Activated CD8-positive, alpha-beta memory T cell treated with anti-CD3 and anti-CD28 coated beads, Interleukin-2, amount 50 U/mL, for 1 hour (primary cell): Measurements from ENCODE around the gene KIRREL3.

Experiments
- DNase-seq: peaks from one replicate; pipeline ENCODE4 v3.0.0-alpha.2; 2020; ENCODE audit errors: extremely low read depth

The KIRREL3 gene

DNA sequence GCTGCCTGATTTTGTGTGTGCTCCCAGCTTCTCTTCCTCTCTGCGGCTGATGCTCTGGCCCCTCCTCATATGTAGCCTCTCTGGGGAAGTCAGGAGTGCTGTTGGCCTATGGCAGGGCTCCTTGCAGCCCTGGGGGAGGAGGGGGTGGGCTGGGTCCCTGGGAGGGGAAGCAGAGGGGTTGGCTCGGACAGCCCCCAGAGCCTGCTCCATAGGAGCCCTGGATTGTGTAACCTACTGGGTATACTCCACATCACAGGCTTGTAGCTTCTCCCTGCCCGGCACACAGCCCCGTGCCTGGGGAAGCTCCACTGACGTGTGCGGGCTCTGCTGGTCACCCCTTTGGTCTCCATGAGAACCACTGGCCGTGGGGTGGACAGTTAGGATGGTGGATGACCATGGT, 531.3 kb downstream of the KIRREL3 start:
- no peak for DNase-seq

DNA sequence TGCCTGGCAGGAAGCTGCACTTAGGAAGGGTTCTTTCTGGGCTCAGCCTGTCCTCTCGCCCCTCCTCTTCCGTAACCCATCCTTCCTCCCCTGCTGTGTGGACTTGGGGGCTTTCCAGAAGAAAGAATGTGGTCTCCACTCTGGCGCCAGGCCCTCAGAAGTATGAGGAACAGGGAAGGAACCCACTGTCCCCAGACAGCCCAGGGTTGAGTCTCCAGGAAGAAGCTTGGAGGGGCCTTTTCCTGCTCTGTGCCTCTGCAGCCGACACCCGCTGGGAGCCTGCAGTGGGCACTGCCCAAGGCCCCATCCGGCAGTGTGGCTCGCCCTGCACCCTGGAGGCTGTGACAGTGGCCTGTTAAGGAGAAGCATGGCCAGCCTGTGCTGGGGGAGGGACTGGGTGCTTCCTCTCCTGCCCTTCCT, 532.5 kb downstream of the KIRREL3 start:
- DNase-seq: no peak

DNA sequence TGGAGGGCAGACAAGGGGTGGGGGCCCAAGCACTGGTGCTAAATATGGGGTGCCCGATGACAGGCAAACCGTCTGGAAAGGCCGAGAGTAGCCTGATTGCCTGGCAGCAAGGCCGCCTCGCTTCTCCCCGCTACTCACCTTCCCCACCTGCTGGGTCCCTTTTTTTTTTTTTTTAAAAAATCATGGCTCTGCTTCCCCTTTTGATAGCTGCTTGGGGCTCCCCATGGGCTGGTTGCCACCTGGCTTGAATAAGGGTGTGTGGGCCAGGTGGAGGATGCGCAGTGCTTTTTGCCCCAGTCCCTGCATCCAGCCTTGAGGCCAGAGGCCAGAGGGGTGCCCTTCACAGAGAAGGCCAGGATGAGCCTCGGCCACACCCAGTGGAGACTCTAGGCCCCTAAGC, 533.1 kb downstream of the KIRREL3 start:
- no peak for DNase-seq

DNA sequence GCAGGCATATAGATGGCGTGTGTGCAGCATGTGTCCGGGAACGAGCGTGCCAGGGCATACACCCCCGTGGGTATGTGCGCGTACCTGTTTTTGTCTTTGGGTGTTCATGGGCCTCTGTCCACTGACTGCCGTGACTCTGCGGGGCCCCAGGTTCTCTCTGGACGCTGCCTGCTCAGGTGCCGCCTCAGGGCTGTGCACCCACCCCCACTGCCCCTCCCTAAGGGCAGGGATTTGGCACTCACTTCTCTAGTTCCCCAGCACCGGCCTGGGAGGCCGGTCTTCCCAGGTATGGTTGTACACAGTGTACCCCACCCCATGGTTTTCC, 533.6 kb downstream of the KIRREL3 start:
- DNase-seq: no peak

DNA sequence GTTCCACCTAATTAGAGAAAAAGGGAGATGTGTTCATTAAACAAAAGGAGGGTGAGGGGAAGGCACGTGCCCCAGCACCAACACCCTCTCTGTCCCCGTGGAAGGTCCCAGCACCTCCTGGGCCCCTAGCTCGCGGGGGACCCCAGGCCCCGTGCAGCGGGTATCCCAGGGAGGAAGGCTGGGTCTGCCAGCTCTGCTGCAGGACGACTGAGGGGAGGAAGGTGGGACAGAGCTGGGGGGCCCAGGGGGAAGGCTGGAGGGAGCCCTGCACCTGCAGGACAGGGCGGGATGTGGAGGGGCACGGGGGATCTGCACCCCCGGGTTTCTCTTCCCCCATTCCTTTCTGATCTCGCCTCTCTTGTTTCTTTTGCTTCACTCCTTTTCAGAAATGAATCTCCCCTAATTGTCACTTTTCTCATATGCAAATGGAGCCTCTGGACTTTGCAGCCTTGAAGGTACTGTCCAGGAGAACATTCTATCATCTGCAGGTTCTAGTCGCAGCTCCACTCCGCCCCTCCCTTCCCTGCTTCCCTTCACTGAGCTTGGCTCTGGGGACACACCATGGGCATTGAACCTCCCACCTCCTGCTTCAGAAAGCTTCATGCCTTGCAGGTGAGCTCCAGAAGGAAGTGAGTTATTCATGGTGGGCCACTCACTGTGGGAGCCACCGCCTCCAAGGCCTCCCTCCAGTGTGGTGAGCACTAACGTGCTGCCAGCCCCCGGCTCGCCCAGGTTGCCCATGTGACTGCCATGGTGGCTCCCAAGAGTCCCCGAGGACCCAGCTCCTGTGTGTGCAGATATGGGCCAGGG, 534.1 kb downstream of the KIRREL3 start:
- no peak for DNase-seq

DNA sequence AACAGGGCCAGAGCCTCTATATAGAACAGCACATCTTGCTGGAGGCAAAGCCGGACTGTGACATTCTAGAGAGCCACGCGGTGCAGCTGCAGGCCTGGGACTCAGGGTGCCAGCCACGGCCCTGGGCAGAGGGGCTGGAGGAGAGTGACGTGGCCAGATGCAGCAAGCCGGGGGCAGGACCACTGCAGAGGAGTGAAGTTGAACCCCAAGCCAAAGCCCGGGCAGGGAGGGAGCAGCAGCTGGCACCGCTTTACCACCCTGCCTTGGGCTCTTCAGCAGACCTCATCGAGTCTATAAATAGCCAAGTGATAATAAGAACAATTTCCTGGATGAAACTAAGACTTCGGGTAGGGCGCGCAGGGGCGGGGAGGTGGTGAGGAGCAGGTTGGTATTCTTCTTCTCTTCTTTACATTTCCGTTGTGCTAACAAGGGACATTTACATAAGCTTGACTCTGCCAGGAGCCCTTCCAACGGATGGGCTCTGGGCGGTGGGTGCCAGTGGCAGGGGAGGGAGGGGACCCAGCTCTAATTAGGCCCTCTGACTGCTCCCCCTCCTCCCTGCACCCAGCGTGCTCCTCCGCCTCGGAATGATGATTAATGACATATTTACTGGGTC, 534.9 kb downstream of the KIRREL3 start:
- DNase-seq: no peak

DNA sequence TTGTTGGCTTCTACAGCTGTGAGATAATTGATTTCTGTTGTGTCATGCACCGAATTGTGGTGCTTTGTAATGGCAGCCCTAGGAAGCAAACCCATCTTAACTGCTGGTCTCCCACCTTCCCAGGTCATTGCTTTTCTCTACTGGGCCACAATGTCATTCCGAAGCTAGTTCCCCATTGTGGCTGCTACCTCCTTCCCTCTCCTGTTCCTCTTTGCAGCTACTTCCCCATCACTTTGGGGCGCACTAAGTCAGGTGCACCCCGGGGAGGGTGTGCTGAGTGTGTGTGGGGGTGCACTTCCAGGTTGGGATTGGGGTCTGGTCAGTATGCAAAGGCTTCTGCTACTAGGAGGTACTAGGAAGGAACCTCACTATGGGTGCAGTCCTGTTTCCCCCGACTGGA, 535.8 kb downstream of the KIRREL3 start:
- no peak for DNase-seq

DNA sequence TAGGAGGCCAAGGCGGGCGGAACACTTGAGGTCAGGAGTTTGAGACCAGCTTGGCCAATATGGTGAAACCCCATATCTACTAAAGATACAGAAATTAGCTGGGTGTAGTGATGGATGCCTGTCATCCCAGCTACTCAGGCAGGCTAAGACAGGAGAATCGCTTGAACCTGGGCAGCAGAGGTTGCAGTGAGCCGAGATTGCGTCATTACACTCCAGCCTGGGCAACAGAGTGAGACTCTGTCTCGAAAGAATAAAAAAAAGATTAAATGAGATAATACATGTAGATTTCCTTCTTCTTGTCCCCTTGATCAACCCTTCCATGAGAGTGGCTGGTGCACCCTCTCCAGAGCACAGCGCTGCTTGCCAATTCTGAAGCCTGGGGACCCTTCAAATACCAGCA, 538.1 kb downstream of the KIRREL3 start:
- DNase-seq: no peak

DNA sequence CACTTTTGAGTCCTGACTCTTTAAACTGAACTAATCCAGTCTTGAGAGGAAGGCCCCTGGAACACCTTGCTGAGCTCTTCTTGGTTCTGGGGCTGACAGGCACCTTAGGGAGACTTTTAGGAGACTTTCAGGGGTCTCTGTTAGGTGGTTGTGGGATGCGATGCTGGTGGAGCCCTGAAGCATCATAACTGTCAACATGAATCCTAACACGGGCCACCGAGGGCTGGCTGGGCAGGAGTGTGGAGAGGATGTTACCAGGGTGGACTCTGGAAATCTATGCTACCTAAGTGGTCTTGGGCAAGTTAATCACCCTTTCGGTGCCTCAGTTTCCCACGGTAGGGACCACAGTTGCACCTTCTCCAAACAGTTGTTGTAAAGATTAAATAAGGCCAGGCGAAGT, 538.6 kb downstream of the KIRREL3 start:
- no peak for DNase-seq

DNA sequence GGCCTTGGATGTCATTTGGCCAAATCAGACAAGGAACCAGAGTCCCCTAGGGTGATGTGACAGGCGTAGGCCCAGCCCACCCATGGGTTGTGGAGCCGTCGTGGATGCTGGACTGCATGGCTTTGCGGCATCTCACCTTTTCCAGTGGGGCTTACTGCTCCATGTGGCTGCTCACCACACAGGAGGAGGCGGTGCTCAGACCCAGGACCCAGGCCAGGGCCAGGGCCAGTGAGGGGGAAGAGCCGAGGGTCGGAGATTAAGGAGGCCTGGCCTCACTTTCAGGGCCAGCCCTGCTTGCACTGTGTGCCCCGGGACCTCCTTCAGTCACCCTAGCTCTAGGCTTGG, 539.5 kb downstream of the KIRREL3 start:
- DNase-seq: no peak

DNA sequence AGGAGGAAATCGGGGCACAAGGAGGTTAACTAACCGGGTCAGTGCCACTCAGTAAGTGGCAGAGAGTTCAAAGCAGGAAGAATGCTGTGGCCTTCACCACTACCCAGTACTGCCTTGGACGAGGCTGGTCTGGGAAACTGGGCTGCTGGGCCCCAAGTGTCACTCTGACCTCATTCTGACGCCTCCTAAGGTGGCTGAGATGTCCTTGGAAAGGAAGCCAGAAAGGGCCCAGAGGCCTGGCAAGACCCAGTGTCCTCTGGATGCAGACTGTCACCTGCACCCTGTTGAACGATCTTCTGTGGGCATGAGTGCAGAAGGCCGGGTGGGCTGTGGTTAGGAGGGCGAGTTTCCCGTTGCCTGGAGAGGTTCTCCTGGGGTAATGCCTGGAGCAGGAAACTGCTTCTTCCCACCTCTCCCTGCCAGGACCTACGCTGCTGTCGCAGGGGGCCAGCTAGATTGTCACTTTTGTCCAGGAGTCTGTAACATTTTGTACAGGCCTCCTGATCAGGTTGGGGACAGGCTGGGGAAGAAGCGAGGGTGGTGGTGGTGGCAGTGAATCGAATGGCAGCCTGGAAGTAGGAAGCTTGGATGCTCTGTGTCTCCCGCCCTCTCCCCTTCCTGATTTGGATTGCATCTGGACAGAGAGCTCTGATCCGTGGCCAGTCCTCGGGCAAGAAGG, 540.0 kb downstream of the KIRREL3 start:
- DNase-seq: no peak

DNA sequence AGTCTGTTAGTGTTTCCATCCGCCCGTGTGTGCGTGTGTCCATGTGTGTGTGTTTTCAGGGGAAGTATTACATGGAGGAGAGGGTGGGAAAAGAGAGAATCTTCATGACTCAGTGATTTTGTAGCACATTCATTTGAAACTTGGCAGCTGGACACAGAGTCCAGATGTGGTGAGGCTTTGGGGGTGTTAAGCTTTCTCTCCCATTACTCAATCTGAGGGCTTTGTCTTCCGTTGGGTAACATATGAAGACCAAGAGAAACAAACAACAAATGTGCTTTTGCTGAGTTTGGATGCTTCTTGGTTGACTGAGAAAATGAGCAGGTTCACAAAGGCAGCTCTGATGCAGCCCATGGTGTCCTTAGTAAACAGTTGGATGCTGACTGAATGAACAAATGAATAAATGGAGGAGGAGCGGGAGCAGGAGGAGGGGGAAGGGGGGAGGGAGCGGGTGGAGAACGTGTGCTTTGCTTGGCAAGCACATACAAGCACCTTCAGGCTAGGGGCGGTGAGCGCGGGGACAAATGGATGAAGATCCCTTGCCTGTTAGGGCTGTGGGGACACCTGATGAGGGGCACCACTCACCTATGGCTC, 540.8 kb downstream of the KIRREL3 start:
- DNase-seq: no peak

DNA sequence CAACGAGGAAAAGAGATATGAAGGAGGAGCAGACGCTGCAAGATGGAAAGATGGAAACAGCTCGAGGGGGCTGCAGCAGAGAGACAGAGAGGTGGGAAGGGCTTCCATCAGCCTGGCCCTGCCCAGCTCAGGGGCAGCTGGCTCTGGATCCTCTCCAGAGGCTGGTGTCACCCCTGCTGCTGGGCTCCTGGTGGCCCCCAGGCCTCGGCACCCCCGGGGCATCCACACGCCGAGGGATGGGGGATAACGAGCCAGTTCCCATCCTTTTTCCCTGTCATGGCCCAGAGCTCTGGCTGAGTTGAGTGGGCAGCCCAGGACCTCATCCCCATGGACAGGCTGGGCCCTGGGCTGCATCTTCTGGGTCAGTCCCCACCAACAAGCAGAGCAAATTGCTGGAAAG, 542.8 kb downstream of the KIRREL3 start:
- no peak for DNase-seq

DNA sequence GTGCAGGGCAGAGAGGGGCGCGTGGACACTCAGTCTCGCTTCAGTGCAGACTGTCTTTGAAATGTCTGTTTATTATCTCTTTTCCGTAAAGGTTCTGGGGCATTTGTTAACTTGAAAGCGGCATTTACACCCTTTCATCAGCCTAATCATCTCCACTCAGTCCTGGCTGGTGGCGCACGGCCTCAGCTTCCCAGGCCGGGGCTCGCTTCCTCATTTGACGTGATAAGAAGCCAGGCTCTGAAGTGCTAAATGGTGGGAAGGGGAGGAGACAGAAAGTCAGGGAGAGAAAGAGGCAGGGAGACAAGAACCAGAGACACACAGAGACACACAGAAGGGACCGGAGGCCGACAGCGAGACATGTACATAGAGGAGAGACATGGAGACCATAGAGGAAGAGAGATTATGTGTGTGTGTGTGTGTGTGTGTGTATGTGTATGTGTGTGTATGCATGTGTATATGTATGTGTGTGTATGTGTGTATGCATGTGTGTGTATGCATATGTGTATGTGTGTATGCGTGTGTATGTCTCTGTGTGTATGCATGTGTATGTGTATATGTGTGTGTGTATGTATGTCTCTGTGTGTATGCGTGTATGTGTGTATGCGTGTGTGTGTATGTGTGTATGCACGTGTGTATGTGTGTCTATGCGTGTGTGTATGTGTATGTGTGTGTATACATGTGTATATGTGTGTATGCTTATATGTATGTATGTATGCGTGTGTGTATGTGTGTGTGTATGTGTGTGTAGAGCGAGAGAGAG, 543.6 kb downstream of the KIRREL3 start:
- no peak for DNase-seq

DNA sequence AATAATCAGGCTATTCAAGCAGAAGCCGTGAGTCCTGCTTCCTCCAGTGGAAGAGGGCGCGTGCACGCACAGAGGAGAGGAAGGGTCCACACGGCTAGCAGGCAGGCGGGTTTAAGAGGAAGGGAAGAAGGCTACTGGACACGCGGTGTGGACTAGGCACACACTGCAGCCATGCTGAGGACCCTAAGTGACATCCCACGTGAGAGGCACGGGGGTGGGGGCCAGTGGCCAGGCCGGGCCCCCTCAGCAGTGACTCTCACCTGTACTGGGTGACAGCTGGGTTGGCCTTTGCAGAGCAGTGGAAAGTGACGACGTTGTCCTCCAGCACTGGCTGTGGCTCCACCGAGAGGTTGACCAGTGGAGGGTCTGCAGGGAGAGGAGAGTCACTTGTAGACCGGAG, 544.5 kb downstream of the KIRREL3 start:
- DNase-seq: no peak

DNA sequence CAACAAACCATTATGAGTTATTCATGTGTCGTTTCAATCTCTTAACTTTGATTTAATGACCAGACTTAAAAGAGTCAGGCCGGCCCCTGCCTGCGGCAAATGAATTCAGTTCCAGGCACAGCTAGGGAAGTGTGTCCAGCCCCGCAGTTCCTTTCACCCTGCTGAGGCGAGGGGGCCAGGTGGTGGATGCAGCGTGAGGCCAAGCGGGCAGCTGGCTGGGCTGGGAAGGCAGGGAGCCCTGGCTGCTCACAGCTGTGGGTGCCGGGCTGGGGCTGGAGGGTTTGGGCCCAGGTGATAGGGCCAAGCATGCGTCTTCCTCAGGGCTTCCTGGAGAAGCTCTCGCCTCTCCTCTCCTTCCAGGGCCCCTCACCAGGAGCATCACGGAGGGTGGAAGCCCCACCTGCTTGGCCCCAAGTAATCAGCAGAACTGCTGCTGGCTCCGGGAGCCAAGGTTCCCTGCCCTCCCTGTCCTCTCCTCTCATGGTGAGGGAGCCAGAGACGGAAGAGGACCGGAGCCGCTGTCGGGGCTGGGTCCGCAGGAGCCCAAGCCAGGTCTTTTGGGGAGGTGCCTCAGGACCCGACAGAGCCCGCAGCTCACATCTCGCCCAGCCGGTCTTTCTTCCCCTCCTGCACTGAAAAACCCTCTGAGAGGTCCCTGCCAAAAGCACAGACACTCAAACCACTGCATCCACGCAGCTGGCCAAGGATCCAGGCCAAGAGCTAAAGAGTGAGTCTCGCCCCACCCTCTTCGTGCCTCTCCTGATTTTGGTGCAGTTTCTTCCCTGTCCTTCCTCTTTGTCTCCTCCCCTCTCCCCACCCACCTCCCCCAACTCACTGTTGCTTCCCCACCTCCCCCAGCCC, 548.1 kb downstream of the KIRREL3 start:
- no peak for DNase-seq

DNA sequence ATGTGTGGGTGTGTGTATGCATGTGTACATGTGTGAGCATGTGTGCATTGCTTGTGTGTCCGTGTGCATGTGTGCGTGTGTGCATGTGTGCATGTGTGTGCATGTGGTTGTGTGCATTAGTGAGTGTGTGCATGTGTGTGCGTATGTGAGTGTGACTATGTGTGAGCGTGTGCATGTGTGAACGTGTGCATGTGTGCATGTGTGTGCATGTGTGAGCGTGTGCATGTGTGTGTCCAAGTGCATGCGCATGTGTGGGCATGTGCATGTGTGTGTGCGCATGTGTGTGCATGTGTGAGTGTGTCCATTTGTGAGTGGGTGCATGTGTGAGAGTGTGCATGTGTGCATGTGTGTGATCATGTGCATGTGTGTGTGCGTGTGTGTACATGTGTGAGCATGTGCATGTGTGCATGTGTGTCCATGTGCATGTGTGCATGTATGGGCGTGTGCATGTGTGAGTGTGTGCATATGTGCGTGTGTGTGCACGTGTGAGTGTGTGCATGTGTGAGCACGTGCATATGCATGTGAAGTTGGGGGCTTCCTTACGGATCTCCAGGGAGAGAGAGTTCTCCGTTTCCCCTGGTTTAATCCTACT, 549.3 kb downstream of the KIRREL3 start:
- DNase-seq: no peak

DNA sequence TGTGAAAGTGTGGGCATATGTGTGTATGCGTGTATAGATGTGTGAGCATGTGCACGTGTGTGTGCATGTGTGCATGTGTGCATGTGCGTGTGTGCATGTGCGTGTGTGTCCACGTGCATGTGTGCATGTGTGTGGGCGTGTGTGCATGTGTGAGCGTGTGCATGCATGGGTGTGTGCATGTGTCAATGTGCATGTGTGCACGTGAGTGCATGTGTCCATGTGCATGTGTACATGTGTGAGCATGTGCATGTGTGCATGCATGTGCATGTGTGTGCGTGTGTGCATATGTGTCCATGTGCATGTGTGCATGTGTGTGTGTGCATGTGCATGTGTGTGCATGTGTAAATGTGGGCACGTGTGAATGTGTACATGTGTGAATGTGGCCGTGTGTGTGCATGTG, 549.8 kb downstream of the KIRREL3 start:
- no peak for DNase-seq

DNA sequence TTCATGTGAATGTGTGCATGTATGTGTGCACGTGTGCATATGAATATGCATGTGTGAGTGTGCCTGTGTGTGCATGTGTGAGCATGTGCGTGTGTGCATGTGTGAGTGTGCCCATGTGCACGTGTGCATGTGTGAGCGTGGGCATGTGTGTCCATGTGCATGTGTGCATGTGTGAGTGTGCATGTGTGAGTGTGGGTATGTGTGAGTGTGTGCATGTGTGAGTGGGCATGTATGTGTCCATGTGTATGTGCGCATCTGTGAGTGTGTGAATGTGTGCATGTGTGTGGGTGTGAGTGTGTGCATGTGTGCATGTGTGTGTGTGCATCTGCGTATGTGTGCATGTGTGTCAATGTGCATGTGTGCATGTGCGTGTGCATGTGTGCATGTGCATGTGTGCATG, 550.4 kb downstream of the KIRREL3 start:
- no peak for DNase-seq

DNA sequence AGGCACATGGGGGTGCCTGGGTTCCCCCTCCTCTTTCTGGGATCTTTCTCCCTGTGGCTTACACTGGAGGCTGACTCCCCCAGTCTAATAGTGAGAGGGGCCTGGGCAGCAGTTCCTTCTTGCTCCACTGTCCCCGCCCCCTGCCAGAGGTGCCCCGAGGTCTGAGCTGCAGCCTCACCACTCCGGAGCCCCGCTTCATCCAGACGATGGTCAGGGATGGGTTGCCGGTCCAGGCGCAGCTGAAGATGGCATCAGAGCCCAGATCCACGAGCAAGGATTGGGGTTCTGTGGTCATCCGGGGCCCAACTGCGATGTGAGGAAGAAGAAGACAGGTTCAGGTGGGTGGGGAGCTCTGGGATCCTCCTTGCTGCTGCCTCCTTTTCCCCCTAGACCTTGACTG, 554.0 kb downstream of the KIRREL3 start:
- no peak for DNase-seq

DNA sequence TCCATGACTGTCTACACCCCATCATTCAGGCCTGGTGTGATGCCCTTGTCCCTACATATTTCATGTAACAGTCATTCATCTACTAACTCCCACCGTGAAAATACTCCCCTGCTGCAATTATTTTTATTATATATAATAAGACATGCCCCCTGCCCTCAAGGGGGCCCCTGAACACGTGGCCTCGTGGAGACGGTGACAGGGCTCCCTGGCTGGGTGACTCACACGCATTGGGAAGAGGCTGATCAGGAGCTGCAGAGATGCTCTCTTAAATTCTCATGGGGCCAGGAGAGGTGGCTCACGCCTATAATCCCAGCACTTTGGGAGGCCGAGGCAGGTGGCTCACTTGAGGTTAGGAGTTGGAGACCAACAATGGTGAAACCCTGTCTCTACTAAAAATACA, 556.5 kb downstream of the KIRREL3 start:
- DNase-seq: no peak
